HG02973 (cell line): Measurements from ENCODE around the gene CYP24A1.
"Not testable (repeated sequence)": the region's sequence is repeated elsewhere in the genome, so short reads cannot be mapped to it uniquely, and the experiment has no call there.

ENCODE experiments used
- ATAC-seq: cut with Tn5 transposase; IDR thresholded peaks from one replicate; pipeline ENCODE4 v1.9.1; 2021; ENCODE audit warnings: moderate library complexity; ENCODE audit not compliant: unreplicated experiment

The CYP24A1 gene

GRCh38 chr20:54134445-54135220 lies 39.2 kb downstream of the CYP24A1 start:
- ATAC-seq: no peak

GRCh38 chr20:54133434-54134427 lies 40.1 kb downstream of the CYP24A1 start:
- no peak for ATAC-seq

GRCh38 chr20:54132612-54133433 lies 41.0 kb downstream of the CYP24A1 start:
- no peak for ATAC-seq

- ATAC-seq: no peak
Observed at GRCh38 chr20:54131675-54132611, 41.8 kb downstream of the CYP24A1 start.

GRCh38 chr20:54131125-54131524 lies 42.7 kb downstream of the CYP24A1 start:
- ATAC-seq: not testable (repeated sequence)

GRCh38 chr20:54129350-54129749 lies 44.4 kb downstream of the CYP24A1 start:
- no peak for ATAC-seq

GRCh38 chr20:54127855-54128574 lies 45.8 kb downstream of the CYP24A1 start:
- ATAC-seq: no peak

- ATAC-seq: no peak
Observed at GRCh38 chr20:54126806-54127655, 46.8 kb downstream of the CYP24A1 start.

GRCh38 chr20:54126328-54126727 lies 47.5 kb downstream of the CYP24A1 start:
- not testable (repeated sequence) for ATAC-seq

GRCh38 chr20:54123587-54124180 lies 50.1 kb downstream of the CYP24A1 start:
- ATAC-seq: no peak

- ATAC-seq: no peak
Observed at GRCh38 chr20:54122681-54123586, 50.9 kb downstream of the CYP24A1 start.

GRCh38 chr20:54122189-54122588 lies 51.6 kb downstream of the CYP24A1 start:
- ATAC-seq: no peak

- no peak for ATAC-seq
Observed at GRCh38 chr20:54119744-54120143, 54.0 kb downstream of the CYP24A1 start.

GRCh38 chr20:54118220-54119001 lies 55.4 kb downstream of the CYP24A1 start:
- no peak for ATAC-seq

GRCh38 chr20:54116550-54117235 lies 57.1 kb downstream of the CYP24A1 start:
- no peak for ATAC-seq
